GM18867 (cell line): Measurements from ENCODE around the gene RPA3.

ENCODE experiments used
- ATAC-seq: cut with Tn5 transposase; IDR thresholded peaks from one replicate; pipeline ENCODE4 v1.9.1; 2021; ENCODE audit warnings: mild to moderate bottlenecking, moderate library complexity; ENCODE audit not compliant: unreplicated experiment

RPA3 gene

DNA sequence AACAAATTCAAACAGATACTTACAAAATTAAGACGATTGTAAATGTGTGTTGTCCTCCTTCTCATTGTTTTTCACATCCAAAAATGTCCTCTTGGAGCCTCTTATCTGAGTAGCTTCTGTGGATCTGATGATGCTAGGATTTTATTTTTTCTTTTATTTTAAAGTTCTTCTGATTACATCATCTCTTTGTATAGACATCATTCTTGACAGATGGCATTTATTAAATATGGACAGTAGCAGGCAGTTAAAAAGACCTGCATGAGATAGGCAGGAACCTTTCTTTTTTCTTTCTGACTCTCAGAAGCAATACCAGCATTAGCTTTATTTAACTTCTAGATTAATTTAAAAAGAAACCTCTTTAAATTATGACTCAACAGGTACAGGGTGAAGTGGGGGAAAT is at the start of gene RPA3:
Gene RPA3, minus strand, starts transcription at position 116 of the 400 bp plus-strand sequence. CDS start 78,189 bp downstream, outside the sequence.
- no peak for ATAC-seq

DNA sequence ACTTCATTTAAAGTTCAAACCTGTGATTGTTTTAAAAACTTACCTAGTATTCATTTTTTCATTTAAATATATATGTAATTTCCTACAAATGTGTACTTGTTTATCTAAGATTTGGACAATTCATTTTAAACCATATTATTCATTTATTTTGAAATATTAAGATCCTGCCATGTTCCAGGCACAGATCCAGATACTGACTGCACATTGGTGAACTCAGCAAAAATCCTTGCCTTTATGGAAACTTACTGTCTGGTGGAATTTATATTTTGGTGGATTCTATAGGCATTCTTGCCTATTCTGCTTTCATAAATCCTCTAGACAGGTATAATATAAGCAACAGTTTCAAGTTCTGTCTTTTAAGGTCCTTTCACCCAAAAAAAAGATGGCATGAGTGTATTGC is 48.3 kb upstream of the RPA3 start:
- ATAC-seq, result no peak

DNA sequence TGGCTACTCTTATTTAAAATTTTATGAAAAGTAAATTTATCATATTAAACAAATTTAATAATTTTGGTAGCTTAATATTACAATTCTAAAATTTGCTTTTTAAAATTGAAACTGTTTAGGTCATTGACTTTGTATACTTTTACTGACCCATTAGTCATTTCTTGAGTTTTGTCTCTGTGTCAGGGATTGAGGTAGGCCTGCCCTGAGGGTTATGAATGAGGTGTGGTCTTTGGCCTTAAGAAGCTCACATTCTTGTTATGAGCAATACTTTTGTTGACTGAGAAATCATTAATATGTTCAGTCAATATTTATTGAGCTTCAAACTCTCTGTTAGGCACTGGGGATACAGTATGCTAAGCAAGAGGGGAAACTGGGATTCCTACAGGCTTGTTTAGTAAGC is 47.0 kb upstream of the RPA3 start:
- ATAC-seq, result peak; percentile 66

DNA sequence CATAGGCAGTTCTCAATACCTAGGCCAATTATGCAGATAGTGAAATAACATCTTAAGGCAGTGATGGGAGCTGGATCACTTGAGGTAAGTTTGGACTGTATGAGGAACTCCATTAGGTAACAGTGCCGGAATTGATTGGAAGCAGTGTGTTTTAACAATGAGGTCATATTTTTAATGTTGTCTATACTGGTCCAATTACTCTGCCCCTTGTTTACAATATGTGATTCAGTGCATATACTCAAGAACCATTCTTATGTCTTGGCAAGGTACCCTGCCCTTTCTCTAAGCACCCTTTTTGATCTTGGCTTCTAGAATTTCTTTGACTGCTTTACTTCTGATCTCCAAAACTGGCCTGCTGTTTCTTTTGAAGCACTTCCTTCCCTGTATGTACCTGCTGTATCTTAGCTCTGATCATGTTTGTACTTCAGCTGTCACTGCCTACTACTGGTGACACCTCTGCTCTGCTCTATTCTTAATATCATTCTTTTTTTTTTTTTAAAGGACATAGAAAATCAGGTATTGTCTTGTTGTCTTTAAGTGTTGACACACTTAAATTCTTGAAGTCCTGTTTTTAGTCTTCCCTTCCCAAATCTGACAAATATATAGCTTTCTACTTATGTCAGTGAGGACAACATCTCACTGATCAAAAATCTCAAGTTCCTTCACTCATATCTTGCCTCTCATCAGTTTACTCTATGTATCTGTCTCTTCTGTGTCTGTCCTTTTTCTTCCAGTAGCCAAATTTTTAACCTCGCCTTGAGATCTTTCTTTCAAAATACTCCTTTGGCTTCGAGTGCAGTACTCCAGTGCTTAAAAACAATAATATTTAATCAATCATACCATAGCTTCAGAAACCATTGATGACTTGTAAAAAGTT is 46.4 kb upstream of the RPA3 start:
- ATAC-seq, result no peak

DNA sequence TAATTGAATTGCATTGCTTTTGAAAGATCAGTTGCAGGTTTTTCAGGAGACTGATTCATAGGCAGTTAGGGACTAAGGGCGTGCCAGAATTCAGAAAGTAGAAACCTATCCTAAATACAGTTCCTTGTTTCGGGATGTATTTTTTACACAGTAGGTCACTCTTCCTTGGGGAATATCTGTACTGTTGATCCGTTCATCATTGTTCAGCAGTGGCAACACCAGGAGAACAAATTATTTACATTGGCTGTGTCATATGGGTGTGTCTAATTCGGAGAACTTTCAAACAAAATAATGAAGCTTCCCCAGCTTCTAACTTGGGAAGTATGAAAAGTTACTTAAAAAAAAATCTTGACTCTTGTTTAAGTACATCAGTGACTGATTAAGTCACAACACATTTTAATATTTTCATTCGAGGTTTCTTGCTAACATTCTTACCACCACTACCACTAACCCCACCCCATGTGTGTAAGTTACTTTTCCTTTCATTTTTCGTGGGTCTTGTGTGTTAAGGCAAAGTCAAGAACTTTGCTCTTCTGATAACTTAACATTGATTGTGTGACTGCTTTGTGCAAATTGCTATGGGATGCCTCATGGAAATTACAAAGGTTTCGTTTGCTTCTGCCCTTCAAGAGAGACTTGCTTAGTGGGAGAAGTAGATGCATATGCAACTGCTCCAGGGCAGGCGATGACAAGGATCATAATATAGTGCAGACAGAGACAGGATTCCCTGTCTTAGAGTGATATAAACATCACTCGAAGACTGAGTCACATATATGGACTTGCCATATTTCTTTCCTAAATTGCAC is 43.8 kb upstream of the RPA3 start:
- peak; percentile 64 for ATAC-seq

DNA sequence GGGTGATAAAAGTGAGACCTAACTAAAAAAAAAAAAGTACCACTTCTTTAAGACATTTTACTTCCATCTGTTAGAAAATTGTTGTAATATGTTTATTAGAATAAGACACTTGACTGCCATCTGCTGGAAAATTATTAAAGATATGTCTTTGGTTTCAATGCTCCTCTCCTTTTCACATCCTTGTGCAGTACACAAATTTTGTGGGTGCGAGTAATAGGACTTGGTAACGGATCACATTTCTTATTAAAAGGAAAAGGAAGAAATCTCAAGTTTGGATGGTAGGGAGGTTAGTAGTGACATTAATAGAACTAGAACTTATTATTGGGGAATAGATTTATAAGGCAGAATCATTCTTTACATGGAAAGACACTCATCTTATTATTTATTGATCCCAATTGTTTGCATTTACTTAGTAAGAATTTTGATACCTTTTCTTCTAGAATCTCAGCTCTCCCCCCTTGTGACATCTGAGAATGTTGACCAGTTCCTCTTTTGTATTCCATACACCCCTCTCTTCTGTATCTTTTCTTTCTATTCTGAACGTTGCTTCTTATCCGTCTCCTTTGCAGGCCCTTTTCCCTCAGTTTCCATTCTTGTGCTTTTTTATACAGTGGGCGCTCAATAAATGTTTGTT is 43.0 kb upstream of the RPA3 start:
- peak; percentile 31 for ATAC-seq

DNA sequence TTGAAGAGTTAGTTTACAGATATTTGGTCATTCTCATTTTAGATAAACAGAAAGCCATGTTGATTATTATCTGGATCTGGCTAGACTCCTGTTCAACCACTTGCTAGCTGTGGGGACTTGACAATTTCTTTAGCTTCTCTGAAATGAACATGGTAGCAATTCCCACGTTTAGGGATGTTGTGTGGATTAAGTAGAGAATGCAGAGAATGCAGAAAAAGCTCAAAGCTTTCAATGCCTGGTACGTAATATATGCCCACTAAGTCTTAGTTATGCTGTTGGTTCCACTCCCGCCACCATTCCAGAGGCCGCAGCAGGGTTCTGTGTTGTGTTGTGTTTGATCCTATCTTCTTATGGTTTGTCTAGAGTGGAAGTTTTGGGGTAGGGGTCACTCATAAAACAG is 39.2 kb upstream of the RPA3 start:
- ATAC-seq, result no peak

DNA sequence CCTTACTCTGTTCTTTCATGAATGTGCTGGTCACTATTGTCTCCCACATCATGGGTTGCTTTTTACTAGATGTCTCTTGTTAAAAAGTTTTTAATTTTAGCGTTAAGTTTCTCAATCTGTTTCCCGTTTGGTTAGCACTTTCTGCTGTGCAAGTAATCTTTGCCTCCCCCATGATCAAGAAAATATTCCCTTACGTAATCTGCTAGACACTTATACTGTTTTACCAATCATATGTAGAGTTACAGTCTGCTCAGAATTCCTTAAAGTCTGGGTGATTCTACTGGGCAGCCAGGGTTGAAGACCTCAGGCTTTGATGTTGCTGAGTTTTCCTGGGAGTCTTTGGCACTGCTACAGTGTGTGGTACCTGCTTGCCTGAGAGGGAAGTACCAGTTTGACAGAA is 38.2 kb upstream of the RPA3 start:
- no peak for ATAC-seq

DNA sequence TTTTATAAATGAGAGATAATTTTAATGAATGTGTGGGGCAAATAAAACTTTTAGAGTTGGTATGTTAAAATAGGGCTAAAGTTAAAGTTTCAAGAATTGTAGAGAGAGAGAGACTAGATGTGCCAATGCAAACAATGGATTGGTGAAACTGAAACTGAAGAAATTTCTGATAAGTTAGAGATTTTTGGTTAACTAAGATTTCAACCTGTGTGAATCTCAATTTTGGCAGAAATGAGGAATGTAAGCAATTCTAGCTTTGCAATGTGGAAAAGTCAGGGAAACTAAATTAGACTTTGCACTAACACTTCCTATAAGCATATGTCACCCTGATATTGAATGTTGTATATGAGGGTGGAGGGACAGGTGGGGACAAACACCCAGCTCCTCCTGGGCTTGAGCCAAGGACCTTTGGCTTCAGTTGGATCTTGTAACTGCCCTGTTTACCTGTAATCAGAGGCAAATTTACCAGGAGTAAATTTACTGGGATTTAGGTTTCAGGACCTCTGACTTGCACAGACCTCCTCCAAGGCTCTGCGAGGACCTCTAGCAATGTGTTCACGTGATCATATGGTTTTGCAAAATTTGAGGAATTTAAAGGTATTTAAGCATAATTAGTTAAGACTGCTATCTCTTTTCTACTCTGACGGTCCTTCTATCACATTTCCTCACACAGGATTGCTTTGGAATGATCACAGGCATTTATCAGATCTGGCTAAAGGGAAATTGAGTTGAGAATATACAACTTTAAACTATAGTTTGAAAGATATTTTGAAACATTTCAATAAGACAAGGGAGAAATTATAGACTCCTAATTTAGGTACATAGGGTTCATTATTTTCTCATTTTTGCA is 33.1 kb upstream of the RPA3 start:
- no peak for ATAC-seq

DNA sequence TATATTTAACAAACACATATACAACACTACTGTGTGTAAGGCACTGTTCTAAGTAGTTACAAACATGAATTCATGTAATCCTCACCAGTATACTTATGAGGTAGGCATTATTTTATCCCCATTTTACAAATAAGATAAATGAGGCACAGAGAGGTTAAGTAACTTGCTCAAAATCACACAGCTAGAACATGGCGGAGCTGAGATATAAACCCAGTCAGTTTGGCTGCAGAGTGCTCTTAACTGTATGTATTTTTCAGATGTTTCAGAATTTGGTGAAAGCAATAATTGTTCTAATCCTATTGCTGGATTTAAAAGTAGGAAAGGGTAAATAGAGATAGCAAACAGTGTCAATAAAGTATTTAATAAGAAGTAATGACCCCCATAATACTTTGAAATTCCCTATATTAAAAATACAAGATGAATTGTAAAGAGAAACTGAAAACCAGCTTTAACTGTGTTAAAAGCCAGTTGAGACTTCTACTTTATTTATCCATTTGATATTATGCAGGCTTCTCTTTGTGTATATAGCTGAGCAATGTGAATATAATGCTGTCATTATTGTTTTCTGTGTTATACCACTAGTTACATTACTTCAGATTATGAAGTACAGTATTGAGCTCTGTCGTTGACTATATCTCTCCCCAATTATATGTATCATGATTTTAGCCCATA is 32.3 kb upstream of the RPA3 start:
- ATAC-seq, result no peak

DNA sequence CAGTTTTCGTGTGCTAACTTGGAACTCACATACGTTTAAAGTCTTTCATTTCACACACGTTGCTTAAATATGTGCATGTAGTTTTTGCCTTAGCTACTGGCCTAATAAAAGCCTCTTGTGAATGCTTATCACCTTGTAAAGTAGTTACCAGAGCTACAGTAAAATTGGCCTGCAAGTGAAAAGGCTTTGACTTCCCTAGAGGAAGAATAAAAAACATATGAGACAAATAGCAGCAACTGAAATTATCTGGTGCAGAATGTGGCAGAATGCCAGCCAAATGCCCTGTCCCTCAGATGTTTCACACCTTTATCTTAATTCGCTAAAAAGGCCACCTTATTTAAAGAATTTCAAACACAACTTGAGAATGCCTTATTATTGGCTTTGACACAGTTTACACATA is 28.1 kb upstream of the RPA3 start:
- ATAC-seq, result no peak

DNA sequence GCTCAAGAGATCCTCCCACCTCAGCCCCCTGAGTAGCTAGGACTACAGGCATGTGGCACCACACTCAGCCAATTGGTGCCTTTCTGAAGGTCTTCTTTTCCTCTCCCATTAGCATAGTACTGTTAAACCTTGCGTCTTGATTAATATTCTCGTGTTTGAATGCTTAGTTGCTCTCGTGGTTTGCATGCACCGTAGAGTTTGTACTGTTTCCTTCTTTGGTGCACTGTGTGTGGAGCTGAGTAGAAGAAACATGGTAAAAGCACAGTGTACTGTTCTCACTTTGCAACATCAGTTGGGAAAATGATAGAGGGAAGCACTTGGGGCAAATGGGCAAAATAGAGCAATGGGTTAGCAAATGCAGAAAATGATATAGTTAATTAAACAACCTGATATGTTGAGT is 27.6 kb upstream of the RPA3 start:
- no peak for ATAC-seq

DNA sequence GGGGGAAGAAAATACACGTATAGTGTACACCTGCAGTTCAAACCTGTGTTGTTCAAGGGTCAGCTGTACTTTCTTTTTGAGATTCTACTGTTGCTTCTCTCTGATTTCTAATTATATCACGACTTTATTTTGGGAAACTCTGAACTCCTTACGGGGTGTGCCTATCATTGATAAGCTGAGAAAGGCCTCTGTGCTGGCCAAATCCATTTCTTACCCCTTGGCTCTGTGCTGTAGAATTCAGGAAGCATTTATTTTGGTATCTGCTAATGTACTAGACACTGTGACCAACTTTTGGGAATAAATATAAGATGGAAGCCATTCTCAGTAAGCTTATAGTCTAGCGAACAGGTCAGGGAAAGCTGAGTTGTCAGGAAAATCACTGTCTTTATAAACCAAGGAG is 26.9 kb upstream of the RPA3 start:
- ATAC-seq, result no peak

DNA sequence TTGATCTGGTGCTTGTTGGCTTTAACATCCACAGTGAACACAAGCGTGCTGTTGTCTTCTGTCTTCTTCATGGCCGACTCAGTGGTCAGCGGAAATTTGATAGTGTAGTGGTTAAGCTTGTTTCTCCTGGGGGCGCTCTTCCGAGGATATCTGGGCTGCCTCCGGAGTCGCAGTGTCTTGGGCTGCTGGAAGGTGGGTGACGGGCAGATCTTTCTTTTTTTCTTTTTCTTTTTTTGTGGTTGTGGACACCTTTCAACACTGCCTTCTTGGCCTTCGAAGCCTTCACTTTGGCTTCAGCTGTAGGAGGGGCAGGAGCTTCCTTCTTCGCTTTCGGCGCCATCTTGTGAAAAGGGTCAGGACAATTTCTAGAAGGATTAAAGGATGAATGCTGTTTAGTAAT is 23.8 kb upstream of the RPA3 start:
- ATAC-seq, result no peak

DNA sequence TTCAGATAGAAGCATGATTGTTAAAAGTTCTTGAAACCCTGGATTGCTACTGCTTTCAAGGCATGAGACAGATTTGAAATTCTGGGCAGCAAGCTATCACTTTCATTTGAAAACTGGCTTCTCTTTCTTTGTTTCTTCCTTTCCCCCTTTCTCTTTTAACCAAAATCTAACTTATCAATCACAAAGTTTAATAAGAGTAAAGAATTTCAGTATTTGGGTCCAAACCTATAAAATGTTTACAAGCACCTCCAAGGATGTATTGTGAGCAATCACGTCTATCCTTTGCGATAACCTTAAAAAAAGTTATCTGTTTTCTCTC is 21.6 kb upstream of the RPA3 start:
- no peak for ATAC-seq

DNA sequence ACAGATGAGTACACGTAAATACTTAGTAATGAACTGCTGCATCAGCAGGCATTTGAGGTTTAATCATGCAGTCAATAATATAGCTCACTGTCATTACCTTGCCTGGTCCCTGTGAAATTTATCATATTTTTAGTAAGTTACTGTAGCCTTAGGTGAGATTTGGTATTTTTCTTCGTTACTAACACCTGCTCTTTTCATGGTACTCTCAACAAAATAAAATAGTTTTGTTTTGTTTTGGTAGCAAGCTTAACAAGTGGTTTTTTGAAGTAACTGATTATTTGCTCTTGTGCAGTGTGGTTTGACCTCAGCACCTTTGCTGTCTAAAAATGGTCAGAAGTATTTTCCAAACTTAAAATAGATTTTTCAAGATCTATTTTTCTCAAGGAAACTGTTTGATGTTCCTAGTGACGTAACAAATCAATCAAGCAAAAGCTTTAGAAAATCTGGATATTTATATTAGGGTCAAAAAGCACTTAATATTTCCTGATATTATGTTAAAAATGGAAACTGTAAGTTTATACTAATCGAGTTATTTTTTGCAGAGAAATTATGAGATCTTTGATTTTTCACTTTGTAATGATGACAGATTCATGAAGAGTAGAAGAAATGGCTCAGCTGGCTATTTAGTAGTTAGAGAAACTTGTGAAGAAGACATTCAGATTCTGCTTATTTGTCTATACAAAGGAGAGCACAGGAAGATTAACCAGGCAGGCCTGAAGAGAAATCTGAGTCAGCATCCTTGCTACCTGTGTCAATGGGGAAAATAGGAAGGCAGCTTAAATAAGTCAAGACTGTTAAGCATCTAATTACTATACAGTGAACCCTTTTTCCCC is 21.0 kb upstream of the RPA3 start:
- peak; percentile 62 for ATAC-seq

DNA sequence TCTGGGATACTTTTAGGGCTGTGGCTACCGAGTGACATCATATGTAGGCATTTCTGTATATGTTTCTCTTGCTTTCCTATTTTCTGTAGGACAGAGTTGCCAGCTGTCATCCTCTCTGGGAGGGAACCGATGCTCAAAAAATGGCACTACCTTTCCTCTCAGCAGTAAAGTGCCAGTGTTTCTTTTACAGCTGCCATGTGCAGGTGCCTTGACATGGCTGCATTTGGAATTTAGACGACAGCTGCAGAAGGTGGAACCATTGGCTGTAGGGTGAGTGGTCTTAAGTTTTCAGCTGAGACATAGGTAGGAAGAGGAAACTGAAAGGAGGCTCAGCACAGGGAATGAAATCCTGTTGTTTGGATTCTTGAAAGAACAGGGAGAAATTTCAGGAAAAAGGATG is 20.2 kb upstream of the RPA3 start:
- ATAC-seq, result no peak

DNA sequence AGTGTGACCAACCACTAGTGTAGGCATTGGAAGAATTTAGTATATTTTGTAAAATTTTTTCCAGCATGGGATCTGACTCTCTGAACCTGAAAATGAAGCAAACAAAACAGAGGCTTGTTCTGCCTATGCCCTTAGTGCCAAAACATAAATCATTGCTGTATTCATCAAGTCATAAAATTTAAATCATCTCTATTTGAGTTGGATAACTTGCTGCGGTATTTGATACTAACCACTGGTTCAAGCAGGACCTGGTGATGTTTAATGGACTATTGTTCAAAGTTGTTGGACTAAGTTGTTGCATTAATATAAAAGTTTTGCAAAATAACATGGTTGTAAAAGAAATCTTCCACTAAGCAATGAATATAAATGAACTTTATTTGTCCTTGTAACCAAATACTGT is 19.8 kb upstream of the RPA3 start:
- ATAC-seq, result no peak

DNA sequence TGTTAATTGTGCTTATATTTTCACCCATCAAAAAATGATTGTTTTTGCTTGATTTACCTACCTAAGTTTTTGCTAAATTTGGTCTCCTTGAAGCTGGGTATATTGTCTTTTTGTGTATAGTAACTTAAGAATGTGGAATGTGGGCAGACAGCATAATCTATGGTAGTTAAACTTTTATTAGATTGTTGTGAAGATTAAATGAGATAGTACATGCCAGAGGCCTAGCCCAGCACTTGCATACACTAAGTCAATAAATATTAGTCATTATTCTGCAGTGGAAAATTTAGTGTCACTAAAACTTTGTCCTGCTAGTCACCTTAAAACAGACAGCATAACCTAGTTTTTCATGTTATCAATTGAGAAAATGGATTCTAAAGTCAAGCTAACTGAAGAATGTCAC is 19.3 kb upstream of the RPA3 start:
- no peak for ATAC-seq

DNA sequence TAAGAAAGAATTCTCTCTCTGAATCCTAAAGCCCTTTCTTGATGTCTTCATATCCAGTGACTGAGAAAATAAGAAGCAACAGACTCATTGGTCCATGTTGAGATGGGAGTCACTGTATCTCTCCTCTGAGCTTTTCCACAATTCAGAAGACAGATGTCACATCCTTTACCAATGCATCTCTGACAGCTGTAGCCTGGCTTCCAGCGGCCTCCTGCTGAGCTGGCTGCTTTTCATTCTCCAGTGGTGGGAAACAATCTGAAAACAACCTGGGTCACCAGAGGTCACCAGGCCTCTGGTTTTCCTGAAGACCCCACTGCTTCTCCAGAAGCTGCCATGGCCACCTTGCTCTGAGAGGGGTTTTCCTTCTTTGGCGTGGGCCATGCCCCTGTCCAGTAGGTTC is 18.3 kb upstream of the RPA3 start:
- ATAC-seq, result no peak
